Measurements from ENCODE around the gene SPPL2C.

Gene SPPL2C

GRCh38 chr17:45850011-45850410 is 5.3 kb downstream of the SPPL2C start:
- Histone ChIP-seq H3K27me3 (ENCODE audit: insufficient read depth, low read length) (peaks cover 40% of the 10 kb centered on the region), H3K36me3 (ENCODE audit: insufficient read depth, low read length) (no peaks in the 10 kb centered on the region), H3K79me2 (ENCODE audit: control insufficient read depth, insufficient read depth, low read length, unreplicated experiment) (no peaks in the 10 kb centered on the region), H2AFZ (ENCODE audit: low read length, unreplicated experiment) (no peak overlapping the region), H3K4me1 (ENCODE audit: control insufficient read depth, insufficient read depth, low read length, unreplicated experiment) (no peaks in the 10 kb centered on the region), H3K4me3 (ENCODE audit: low read depth, low read length) (no peak overlapping the region), H3K27ac (ENCODE audit: low read depth, low read length) (no peak overlapping the region)

GRCh38 chr17:45850468-45850867 is 5.8 kb downstream of the SPPL2C start:
- H3K36me3 ChIP-seq (ENCODE audit: insufficient read depth, low read length): no peaks in the 10 kb centered on the region
- H3K4me1 ChIP-seq (ENCODE audit: control insufficient read depth, insufficient read depth, low read length, unreplicated experiment): no peaks in the 10 kb centered on the region
- peaks cover 45% of the 10 kb centered on the region for H3K27me3 ChIP-seq (ENCODE audit: insufficient read depth, low read length)
- H2AFZ ChIP-seq (ENCODE audit: low read length, unreplicated experiment): no peak overlapping the region
- no peaks in the 10 kb centered on the region for H3K79me2 ChIP-seq (ENCODE audit: control insufficient read depth, insufficient read depth, low read length, unreplicated experiment)
- H3K27ac ChIP-seq (ENCODE audit: low read depth, low read length): no peak overlapping the region
- H3K4me3 ChIP-seq (ENCODE audit: low read depth, low read length): no peak overlapping the region

GRCh38 chr17:45851022-45851421 is 6.3 kb downstream of the SPPL2C start:
- Histone ChIP-seq H3K27me3 (ENCODE audit: insufficient read depth, low read length) (peaks cover 50% of the 10 kb centered on the region), H2AFZ (ENCODE audit: low read length, unreplicated experiment) (no peak overlapping the region), H3K79me2 (ENCODE audit: control insufficient read depth, insufficient read depth, low read length, unreplicated experiment) (no peaks in the 10 kb centered on the region), H3K36me3 (ENCODE audit: insufficient read depth, low read length) (no peaks in the 10 kb centered on the region), H3K27ac (ENCODE audit: low read depth, low read length) (no peak overlapping the region), H3K4me3 (ENCODE audit: low read depth, low read length) (no peak overlapping the region), H3K4me1 (ENCODE audit: control insufficient read depth, insufficient read depth, low read length, unreplicated experiment) (no peaks in the 10 kb centered on the region)

- Histone ChIP-seq H3K27me3 (ENCODE audit: insufficient read depth, low read length) (peaks cover 53% of the 10 kb centered on the region), H3K4me1 (ENCODE audit: control insufficient read depth, insufficient read depth, low read length, unreplicated experiment) (no peaks in the 10 kb centered on the region), H2AFZ (ENCODE audit: low read length, unreplicated experiment) (no peak overlapping the region), H3K79me2 (ENCODE audit: control insufficient read depth, insufficient read depth, low read length, unreplicated experiment) (no peaks in the 10 kb centered on the region), H3K4me3 (ENCODE audit: low read depth, low read length) (no peak overlapping the region), H3K27ac (ENCODE audit: low read depth, low read length) (no peak overlapping the region), H3K36me3 (ENCODE audit: insufficient read depth, low read length) (no peaks in the 10 kb centered on the region)
These were observed 6.8 kb downstream of the SPPL2C start for GRCh38 chr17:45851464-45851863.

GRCh38 chr17:45851873-45852272 is 7.2 kb downstream of the SPPL2C start:
- Histone ChIP-seq H3K27me3 (ENCODE audit: insufficient read depth, low read length) (peaks cover 52% of the 10 kb centered on the region), H2AFZ (ENCODE audit: low read length, unreplicated experiment) (no peak overlapping the region), H3K79me2 (ENCODE audit: control insufficient read depth, insufficient read depth, low read length, unreplicated experiment) (no peaks in the 10 kb centered on the region), H3K4me3 (ENCODE audit: low read depth, low read length) (no peak overlapping the region), H3K27ac (ENCODE audit: low read depth, low read length) (no peak overlapping the region), H3K36me3 (ENCODE audit: insufficient read depth, low read length) (no peaks in the 10 kb centered on the region), H3K4me1 (ENCODE audit: control insufficient read depth, insufficient read depth, low read length, unreplicated experiment) (no peaks in the 10 kb centered on the region)

GRCh38 chr17:45852535-45853297 is 8.0 kb downstream of the SPPL2C start:
- no peak overlapping the region for H2AFZ ChIP-seq (ENCODE audit: low read length, unreplicated experiment)
- no peaks in the 10 kb centered on the region for H3K4me1 ChIP-seq (ENCODE audit: control insufficient read depth, insufficient read depth, low read length, unreplicated experiment)
- H3K36me3 ChIP-seq (ENCODE audit: insufficient read depth, low read length): no peaks in the 10 kb centered on the region
- H3K4me3 ChIP-seq (ENCODE audit: low read depth, low read length): no peak overlapping the region
- no peak overlapping the region for H3K27ac ChIP-seq (ENCODE audit: low read depth, low read length)
- H3K27me3 ChIP-seq (ENCODE audit: insufficient read depth, low read length): peaks cover 56% of the 10 kb centered on the region
- H3K79me2 ChIP-seq (ENCODE audit: control insufficient read depth, insufficient read depth, low read length, unreplicated experiment): no peaks in the 10 kb centered on the region

- Histone ChIP-seq H3K36me3 (ENCODE audit: insufficient read depth, low read length) (no peaks in the 10 kb centered on the region), H3K4me1 (ENCODE audit: control insufficient read depth, insufficient read depth, low read length, unreplicated experiment) (no peaks in the 10 kb centered on the region), H2AFZ (ENCODE audit: low read length, unreplicated experiment) (no peak overlapping the region), H3K27me3 (ENCODE audit: insufficient read depth, low read length) (peaks cover 58% of the 10 kb centered on the region), H3K79me2 (ENCODE audit: control insufficient read depth, insufficient read depth, low read length, unreplicated experiment) (no peaks in the 10 kb centered on the region), H3K27ac (ENCODE audit: low read depth, low read length) (no peak overlapping the region), H3K4me3 (ENCODE audit: low read depth, low read length) (no peak overlapping the region)
These were observed 9.5 kb downstream of the SPPL2C start for GRCh38 chr17:45854209-45854608.

- H3K4me1 ChIP-seq (ENCODE audit: control insufficient read depth, insufficient read depth, low read length, unreplicated experiment): no peaks in the 10 kb centered on the region
- H3K79me2 ChIP-seq (ENCODE audit: control insufficient read depth, insufficient read depth, low read length, unreplicated experiment): no peaks in the 10 kb centered on the region
- H3K27ac ChIP-seq (ENCODE audit: low read depth, low read length): no peak overlapping the region
- peaks cover 72% of the 10 kb centered on the region for H3K27me3 ChIP-seq (ENCODE audit: insufficient read depth, low read length)
- H3K36me3 ChIP-seq (ENCODE audit: insufficient read depth, low read length): no peaks in the 10 kb centered on the region
- H3K4me3 ChIP-seq (ENCODE audit: low read depth, low read length): no peak overlapping the region
- no peak overlapping the region for H2AFZ ChIP-seq (ENCODE audit: low read length, unreplicated experiment)
These were observed 11.1 kb downstream of the SPPL2C start for GRCh38 chr17:45855691-45856336.

- Histone ChIP-seq H3K27ac (ENCODE audit: low read depth, low read length) (no peak overlapping the region), H3K79me2 (ENCODE audit: control insufficient read depth, insufficient read depth, low read length, unreplicated experiment) (no peaks in the 10 kb centered on the region), H2AFZ (ENCODE audit: low read length, unreplicated experiment) (no peak overlapping the region), H3K4me1 (ENCODE audit: control insufficient read depth, insufficient read depth, low read length, unreplicated experiment) (no peaks in the 10 kb centered on the region), H3K36me3 (ENCODE audit: insufficient read depth, low read length) (no peaks in the 10 kb centered on the region), H3K27me3 (ENCODE audit: insufficient read depth, low read length) (peaks cover 82% of the 10 kb centered on the region), H3K4me3 (ENCODE audit: low read depth, low read length) (no peak overlapping the region)
These were observed 13.5 kb downstream of the SPPL2C start for GRCh38 chr17:45857977-45858708.

- H3K36me3 ChIP-seq (ENCODE audit: insufficient read depth, low read length): no peaks in the 10 kb centered on the region
- no peaks in the 10 kb centered on the region for H3K4me1 ChIP-seq (ENCODE audit: control insufficient read depth, insufficient read depth, low read length, unreplicated experiment)
- H3K27ac ChIP-seq (ENCODE audit: low read depth, low read length): no peak overlapping the region
- peaks cover 87% of the 10 kb centered on the region for H3K27me3 ChIP-seq (ENCODE audit: insufficient read depth, low read length)
- H3K79me2 ChIP-seq (ENCODE audit: control insufficient read depth, insufficient read depth, low read length, unreplicated experiment): no peaks in the 10 kb centered on the region
- H2AFZ ChIP-seq (ENCODE audit: low read length, unreplicated experiment): no peak overlapping the region
- no peak overlapping the region for H3K4me3 ChIP-seq (ENCODE audit: low read depth, low read length)
These were observed 16.5 kb downstream of the SPPL2C start for GRCh38 chr17:45861165-45861564.

Measured in ACC112 (cell line).